GM19372 (cell line): ENCODE data around the gene ARHGEF4.

Experiments used
- ATAC-seq: cut with Tn5 transposase; IDR thresholded peaks from one replicate; pipeline ENCODE4 v1.9.1; 2021; ENCODE audit warnings: mild to moderate bottlenecking, low read depth, moderate library complexity; ENCODE audit not compliant: unreplicated experiment

The ARHGEF4 gene

DNA sequence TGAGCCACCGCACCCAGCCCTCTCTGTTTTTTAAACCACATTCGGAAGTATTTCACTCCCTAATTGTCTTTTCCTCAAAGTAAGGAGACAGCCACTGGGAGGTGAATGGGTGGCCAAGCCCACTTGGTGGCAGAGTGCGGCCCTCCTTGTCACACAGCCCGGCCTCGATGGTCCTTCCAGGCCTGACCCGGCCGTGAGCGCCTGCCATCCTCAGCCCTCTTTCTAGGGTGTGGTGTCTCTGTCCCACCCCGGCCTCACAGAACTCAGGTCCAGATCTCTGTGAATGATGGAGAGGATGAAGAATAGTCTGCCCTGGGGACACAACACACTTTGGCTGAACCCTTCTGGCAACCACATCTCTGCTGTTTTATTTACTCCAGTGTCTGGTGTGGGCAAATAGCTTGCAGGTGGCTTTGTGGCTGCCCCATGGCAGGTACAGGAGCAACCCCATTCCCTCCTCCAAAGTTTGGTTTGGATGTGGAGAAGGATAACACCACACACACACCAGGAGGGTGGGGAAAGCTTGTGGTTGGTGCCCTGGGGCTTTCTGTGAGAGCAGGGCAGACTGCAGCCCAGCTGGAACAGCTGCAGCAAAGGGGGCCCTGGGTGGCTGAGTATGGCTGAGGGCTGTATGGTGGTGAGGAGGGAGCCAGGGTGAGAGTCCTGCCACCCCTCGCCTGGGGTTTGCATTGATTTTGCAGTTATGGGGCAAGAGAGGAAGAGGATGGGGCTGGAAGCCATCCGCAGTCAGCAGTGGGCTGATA lies 167.9 kb downstream of the ARHGEF4 start:
- no peak for ATAC-seq

DNA sequence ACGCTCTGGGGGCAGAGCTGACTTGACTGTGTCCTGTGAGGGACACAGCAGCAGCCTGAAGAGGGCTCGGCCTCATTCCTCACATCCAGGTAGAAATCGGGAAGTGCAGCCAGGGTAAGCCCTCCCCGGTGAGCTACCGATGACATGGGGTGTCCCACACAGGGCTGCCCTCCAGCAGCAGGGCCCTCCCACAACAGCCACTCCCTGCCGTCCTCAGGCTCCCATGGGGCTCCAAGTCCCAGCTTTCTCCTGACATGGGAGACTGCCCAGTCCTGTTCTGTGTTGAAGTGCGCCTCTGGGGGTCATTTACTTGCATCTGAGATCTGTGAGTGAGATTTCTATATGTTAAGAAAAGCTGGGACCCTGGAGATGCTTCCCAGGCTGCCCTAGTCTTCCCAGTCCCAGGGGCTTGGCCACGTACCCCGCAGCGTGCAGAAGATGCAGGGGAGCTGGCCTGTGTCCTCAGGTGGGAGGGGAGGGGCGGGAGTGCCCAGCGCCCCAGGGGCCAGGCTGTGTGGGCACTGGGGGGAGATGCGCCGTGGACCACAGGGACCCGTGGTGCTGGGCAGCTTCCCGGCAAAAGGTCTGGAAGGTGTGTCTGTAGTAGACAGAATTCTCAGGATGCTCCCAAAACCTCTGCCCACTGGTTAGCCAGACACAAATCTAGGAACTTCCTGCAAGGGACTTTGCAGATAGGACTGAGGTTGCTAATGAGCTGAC lies 168.7 kb downstream of the ARHGEF4 start:
- ATAC-seq, result no peak

DNA sequence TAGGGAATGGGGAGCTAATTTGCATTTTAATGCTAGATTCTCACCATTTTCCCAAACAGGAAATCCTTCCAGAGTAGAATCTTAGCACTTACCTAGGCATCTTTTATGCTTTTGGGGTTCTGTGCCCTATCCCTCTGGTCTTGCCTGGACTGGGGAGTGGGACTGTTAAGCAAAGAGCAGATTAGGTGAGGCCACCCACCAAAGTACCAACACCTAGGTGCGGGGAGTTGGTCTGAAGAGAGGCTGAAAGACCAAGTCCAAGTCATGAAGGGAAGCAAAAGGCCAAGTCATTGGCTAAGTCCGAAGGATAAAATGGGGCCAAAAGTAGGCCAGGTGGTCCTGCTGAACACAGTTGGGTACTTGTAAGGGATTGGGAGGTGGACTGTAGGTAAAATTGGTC lies 169.8 kb downstream of the ARHGEF4 start:
- ATAC-seq, result no peak

DNA sequence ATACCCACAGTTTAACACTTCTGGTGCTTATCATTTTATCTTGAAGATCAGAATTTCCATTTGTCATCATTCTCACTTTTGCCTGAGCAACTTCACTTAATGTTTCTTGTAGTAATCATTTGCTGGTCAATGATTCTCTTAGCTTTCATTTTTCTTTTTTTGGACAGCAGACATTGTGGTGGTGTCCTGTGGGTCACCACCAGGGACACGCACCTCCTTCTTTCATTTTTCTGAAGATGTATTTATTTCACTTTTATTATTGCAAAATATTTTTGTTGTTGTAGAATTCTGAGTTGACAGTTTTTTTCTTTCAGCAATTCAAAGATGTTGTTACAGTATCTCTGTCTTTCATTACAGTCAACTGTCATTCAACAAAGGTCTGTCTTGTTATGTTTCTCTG lies 172.3 kb downstream of the ARHGEF4 start:
- no peak for ATAC-seq

DNA sequence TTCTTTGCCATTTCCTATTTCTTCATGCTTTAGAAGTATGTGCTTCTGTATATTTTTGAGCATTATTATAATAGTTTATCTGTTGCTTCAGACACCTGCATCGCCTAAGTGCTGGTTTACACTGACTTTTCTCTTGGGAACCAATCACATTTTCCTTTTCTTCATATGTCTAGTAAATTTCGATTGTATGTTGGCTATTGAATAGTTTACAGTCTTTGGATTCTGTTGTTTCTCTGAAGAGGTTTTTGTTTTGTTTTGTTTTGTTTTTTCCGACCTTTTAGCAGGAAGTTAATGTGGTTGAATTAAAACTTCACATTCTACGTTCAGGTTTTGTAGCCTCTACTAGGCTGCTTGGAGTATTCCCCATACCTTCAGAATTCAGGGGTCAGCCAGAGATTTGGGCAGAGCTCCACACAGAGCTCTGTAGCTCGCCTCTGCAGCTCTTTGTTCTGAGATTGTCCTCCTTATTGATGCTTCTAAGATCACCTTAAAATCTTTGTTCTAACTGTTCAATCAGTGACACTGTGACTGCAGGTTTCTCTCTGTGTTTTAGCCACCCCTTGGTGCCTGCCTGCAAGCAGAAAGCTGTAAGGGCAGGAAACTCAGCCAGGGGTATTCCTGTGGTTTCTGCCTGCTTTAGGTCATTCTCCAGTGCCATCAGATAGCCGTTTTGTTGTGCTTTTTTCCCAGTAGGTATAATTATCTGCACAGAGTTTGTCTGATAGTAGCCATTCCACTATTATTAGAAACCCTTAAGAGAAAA lies 173.2 kb downstream of the ARHGEF4 start:
- no peak for ATAC-seq

DNA sequence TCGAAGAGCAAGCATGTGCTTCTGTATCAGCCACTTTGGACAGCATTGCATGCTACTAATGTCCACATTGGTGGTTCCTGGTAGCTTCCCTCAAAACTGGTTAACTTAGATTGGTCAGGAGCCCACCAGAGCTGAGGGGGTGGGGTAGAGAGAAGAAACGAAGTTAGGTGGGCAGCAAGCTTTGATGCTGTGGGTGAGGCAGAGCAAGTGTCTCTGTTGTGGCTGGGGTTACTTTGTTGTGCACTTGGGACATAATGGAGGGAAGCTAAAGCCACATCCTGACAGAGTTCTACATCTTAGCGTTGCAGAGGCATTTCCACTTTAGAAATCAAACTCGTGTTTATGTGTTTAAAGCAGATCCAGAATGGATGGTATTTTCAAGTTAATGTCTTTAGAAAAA lies 173.9 kb downstream of the ARHGEF4 start:
- ATAC-seq, result no peak

DNA sequence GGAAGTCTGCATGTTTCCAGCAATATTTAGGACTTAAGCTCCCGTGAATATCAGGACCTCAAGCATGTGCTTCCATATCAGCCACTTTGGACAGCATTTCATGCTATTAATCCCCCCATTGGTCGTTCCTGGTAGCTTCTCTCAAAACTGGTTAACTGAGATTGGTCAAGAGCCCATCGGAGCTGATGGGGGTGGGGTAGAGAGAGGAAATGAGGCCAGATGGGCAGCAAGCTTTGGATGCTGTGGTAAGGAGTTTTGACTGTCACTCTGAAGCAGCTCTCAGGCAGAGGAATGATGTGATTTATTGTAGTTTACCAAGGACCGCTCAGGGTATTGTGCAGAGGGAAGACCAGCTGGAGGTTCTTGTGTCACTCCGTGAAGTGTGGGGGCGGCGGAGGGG lies 174.8 kb downstream of the ARHGEF4 start:
- ATAC-seq, result no peak

DNA sequence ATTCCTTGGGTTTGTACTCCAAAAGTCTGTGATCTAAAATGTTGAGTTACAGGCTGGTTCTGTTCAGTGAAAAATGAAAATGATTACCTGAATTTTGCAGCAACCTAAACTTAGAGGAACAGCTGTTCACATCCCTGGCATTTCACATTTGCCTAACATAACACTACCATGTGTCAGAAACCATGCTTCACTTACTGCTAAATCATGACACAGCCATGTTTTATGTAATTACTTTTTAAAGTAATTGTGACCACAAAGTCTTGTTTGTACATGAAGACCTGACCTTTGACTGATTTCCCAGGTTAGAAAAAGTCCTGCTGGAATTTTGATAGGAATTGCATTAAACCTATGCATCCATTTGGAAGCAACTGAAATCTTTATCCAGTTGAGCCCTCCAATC lies 177.4 kb downstream of the ARHGEF4 start:
- no peak for ATAC-seq

DNA sequence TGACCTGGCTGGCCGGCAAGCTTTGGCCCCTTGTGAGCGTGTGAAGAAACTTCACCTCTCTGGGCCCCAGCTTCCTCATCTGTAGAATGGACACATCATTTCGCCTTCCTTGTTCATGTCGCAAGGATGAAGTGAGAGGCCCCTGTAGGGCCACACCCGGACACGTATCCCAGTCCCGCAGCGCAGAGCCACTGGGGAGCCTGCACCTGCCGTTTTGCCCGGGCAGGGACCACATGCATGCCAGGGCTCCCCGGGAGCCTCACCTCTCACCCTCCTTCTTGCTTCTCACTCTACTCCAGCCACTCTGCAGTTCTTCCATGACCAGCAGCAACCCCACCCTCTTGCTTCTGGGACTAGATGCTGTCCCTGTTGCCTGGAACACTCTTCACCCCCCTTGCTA lies 179.1 kb downstream of the ARHGEF4 start:
- ATAC-seq, result no peak

DNA sequence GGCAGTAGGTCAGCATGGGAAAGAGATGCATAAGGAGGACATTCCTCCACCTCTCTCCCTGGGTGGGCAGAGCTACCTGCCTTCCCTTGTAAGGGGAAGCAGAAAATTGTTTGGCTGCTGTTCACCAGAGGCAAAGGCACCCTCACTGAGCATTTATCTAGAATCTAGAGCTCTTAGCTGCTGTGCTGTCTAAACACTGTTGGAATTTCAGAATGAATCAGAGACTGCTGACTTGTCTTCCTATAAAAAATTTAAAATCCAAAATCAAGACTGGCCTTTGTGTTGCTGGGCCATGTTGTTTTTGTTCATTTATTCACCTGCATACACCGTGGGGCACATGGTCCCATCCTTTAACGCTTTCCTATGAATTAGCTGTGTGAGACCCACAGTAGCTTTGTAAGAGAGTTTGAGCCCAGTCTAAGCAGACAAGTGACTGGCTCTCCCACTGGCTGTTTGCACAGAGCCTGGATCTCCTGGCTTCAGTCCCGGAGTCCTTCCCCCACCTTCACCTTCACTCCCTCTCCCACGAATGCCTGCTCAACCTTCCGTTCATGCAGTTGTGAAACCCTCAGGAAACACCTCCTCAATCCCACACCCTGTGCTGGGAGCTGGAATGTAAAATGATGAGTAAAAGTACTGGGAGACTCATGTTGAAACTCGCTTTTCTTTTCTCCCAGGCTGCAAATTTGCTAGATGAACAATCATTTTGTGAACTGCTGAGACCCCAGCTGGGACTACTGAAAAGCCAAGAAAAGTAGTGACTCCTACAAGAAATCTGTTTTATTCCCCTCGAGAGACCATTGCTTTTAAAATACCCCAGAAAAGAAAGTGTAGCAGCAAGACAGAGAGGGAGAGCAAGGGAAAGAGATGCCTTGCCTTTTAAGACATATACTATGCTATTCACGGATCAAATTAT lies 180.4 kb downstream of the ARHGEF4 start:
- ATAC-seq, result no peak

DNA sequence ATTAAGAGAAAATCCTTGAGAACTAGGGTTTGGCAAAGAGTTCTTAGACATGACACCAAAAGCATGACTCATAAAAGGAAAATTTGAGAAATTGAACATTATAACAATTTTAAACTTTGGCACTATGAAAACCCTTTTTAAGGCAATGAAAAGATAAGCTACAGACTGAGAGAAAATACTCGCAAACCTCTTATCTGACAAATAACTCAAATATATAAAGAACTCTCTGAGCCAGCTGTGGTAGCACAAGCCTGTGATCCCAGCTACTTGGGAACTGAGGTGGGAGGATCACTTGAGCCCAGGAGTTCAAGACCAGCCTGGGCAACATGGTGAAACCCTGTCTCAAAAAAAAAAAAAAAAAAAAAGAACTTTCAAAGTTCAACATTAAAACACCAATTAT lies 186.0 kb downstream of the ARHGEF4 start:
- no peak for ATAC-seq

DNA sequence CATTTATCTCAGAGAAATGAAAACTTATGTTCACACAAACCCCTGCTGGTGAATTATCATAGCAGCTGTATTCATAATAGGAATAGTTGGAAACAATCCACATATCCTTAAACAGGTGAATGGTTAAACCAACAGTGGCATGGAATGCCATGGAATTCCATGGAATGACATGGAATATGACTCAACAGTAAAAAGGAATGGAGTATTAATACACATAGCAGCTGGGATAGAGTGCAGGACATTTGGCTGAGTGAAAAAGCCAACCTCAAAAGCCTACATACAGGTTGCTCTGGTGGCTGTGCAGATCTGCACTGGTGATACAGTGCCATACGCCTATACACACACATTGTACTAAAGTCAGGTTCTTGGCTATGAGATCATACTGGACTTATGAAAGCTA lies 187.0 kb downstream of the ARHGEF4 start:
- ATAC-seq, result no peak

- ATAC-seq, result no peak
Measured at GRCh38 chr2:131026919-131027318, 190.2 kb downstream of the ARHGEF4 start.

DNA sequence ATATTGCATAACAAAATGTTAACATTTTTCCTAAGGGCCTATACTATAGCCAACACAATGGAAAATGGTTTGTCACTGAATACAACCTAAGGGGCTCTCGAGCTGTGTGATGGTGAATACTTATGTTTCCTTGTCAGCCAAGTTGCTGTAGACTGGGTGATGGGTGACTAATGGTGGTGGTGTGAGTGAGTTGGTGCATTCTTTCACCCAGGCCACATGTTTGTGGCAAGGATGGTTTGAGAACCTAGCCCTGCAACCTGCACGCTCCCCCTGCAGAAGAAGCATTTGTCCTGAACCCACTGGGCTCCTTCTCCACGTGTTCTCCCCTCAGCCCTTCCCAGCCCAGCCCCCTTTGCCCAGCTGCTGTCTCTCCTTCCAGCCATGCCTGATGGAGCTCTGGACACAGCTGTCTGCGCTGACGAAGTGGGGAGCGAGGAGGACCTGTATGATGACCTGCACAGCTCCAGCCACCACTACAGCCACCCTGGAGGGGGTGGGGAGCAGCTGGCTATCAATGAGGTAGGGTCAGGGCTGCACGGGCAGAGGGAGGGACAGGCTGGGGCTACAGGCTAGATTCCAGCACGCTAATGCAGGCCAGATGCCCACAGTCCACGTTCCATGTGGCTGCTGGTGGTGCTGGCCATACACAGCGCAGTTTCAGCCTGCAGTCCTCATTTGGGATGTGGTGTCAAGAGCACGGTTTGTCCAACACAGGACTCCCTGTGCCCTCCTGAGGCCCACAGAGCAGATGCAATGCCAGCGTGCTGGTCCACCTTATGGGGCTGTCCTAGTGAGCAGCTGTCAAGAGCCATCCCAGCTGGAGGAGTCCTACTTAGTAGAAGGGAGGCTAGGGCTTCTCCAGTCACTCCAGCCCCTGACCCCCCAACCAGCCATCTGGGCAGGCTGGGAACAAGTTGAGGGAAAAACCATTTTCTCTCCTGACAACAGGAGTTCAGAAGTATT lies 191.1 kb downstream of the ARHGEF4 start:
- ATAC-seq, result no peak

DNA sequence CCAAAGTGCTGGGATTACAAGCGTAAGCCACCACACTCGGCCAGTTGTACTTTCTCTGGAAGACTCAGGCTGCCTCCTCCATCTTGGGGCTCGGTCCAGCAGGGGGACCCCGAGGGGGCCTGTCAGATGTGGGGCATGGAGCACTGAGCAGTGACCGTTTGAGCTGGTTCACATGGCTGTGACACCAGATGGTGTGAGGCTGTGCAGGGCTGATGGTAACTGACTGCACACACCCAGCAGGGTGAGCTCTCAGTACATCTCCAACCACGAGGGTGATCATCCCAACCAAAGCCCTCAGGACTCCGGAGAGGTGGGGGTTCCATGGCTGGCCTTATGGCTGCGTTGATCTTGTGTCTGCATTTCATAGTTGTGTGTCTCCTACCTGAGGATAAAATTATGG lies 193.1 kb downstream of the ARHGEF4 start:
- ATAC-seq, result no peak

DNA sequence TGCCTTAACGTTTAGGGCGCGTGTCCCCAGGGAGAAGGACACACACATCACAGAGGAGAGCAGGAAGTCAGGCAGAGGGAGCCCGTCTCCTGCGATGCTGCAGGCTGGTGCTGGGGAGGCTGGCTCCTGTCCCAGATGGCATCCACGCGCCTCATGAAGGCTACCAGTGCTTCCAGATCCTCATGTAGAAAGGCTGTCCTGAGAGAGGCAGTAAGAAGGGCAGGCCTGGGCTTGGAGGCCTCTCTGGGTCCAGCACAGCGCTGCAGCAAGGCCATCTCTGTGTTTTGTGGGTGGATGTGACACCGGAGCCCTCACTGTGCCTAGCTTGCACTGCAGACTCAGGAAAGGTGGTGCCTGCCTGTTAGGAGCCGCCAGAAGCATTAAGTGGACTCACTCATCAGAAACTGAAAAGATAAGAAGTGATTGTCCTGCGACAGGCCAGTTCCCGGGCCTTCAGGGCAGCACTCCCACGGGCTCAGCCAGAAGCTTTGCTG lies 193.8 kb downstream of the ARHGEF4 start:
- no peak for ATAC-seq

GRCh38 chr2:131031431-131031841 lies 194.7 kb downstream of the ARHGEF4 start:
- ATAC-seq, result no peak

DNA sequence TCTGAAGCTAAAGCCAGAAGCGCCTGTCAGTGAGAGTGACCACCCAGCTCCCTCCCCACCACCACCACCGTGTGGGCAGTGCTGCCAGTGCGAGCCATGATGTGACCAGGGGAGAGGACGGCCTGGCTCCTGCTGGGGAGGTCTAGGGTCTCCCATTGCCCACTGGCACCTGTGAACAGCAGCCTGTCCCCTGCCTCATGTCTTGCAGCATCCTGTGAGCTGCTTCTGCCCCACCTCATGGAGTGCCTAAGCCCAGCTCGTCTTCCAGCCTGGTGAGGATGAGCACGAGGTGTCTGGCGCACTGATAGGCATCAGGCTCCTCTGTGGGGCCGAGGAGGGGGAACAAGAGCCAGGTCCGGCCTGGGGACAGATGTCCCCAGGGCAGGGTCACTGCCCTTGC lies 195.2 kb downstream of the ARHGEF4 start:
- ATAC-seq, result no peak

DNA sequence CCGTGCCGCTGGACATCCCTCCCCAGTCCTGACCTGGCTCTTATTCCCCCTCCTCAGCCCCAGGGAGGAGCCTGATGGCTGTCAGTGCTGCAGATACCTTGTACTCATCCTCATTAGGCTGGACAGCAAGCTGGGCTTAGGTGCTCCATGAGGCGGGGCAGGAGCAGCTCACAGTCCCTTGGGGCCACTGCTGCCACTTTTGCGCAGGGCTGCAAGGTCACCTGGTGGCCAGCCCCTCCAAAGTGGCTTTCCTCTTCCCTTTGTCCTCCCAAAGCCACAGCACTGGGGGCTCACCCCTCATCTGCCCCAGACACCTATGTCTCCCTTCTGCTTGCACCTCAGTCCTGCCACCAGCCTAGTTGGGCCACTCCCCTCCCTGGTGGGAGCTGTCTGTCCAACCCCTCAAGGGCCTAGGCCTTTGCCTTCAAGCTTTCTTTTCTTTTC lies 195.7 kb downstream of the ARHGEF4 start:
- ATAC-seq, result no peak
